DMS53 treated with DMSO at 0.1 percent for 48 hours (cell line): ENCODE data around the gene UBE2D4.
"Not testable (repeated sequence)": the region's sequence is repeated elsewhere in the genome, so short reads cannot be mapped to it uniquely, and the experiment has no call there.

Experiments
- DNase-seq: peaks from one replicate; lab custom pipeline; 2025; ENCODE audit not compliant: unreplicated experiment; lab: John Stamatoyannopoulos, UW

Gene UBE2D4

DNA sequence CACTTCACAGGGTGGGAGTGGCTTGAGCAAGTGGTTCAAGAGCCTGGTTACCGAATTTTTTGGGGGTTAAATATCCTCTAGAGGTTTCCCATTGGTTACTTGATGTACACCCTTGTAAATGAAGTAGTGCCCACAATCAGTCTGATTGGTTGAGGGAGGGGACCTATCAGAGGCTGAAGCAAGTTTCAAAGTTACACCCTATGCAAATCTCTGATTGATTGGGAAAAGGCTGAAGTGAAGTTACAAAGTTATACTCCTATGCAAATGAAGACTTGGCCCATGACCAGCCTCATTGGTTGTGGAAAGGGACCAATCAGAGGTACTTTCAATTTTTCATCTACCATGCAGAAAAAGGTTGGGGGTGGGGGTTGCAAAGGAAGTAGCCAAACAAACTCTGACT is 34.7 kb downstream of the UBE2D4 start:
- DNase-seq, result no peak

DNA sequence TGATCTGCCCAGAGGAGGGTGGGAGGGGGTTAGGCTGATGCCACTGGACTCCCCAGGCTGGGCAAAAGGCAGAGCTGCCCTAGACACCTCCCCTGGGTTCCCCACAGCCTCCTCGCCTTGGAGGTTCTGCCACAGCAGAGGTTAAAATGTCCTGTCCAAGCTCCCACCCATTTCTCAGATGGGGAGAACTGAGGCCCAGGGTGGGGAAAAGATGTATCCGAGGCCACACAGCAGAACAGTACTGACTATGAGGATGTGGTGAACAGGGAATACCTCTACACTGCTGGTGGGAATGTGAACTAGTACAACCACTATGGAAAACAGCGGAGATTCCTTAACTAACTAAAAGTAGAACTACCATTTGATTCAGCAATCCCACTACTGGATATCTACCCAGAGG is 40.2 kb downstream of the UBE2D4 start:
- not testable (repeated sequence) for DNase-seq

DNA sequence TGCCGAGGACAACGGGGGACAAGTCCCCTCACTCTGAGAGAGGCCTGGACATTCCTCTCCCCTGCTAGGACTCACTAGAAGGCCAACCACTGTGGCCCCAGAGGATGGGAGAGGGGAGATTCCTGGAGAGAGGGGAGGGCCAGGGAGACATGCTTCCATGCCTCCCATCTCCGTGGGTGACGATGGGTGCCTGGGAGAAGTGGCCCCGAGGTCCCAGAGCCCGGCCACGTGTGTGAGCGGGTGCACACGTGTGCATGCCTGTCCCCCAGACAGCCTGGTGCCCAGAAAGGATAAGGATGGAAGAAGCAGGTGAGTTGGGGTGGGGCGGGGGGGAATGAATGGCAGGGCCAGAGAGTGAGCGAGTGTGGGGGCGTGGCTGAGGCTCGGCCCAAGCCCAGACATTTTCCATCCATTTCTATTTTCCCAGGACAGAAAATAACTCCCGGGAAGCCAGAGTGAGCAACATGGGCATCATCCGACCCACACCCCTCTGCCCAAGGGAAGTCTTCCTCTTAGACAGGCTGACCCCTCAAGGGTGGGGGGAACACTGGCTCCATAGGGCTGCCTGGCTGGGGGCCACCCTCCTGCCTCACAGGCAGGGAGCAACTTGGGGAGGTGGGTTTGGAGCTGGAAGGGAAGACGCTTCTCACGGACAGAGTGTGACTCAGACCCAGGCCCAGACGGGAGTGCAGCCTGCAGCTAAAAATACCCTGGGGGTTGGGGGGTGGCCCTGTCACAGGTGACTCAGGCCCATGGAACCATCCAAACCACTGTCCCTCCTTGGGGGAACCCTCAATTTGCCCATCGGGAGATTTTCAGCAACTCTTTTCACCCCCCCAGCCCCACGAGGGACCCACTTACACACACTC is 42.2 kb downstream of the UBE2D4 start:
- not testable (repeated sequence) for DNase-seq

DNA sequence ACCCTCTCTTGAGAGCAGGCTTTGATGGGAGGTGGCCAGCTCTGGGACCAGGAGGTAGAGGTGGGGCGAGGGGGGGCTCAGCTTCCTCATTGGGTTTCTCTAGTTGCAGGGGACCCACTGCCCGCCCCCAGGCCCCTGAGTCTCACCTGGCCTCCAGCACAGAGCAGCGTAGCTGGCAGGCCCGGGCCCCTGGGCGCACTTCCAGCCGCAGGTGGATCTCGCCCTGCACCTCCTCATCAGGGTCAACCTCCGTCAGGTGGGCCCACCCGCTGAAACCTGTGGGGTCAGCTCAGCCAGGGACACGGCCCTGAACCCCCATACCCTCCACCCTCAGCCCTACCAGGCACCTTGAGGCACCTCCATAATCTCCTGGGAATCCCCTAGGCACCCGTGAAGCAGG is 43.4 kb downstream of the UBE2D4 start:
- not testable (repeated sequence) for DNase-seq

DNA sequence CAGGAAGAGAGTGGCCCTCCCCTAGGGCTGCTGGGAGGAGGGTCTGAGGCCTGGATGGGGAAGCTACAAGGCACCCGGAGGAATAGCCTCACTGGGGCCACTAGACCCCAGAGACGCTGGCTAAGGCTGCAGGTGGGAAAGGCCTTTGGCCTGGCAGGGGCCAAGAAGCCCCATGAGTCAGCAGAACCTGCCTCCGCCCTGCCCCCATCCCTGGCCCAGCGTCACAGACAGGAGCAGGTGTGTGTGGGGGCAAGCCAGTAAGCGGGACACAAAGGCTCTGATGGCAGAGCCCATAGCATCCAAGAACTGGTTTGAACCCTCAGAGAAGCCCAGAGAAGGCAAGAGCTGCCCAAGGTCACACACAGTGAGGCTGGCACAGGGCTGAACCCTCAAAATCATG is 44.5 kb downstream of the UBE2D4 start:
- not testable (repeated sequence) for DNase-seq

DNA sequence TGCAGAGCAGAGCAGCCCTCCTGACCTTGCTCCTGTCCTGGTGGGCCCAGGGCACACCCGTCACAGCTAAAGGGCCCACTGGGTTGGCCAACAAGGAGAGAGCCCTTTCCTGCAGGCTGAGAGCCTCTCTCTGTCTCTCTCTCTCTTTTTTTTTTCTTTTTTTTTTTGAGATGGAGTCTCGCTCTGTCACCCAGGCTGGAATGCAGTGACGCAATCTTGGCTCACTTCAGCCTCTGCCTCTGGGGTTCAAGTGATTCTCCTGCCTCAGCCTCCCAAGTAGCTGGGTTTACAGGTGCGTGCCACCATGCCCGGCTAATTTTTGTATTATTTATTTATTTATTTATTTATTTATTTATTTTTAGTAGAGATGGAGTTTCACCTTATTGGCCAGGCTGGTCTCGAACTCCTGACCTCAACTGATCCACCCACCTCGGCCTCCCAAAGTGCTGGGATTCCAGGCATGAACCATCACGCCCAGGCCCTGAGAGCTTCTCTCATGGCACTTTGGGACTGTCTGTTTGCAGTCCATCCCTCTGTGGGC is 47.9 kb downstream of the UBE2D4 start:
- not testable (repeated sequence) for DNase-seq

DNA sequence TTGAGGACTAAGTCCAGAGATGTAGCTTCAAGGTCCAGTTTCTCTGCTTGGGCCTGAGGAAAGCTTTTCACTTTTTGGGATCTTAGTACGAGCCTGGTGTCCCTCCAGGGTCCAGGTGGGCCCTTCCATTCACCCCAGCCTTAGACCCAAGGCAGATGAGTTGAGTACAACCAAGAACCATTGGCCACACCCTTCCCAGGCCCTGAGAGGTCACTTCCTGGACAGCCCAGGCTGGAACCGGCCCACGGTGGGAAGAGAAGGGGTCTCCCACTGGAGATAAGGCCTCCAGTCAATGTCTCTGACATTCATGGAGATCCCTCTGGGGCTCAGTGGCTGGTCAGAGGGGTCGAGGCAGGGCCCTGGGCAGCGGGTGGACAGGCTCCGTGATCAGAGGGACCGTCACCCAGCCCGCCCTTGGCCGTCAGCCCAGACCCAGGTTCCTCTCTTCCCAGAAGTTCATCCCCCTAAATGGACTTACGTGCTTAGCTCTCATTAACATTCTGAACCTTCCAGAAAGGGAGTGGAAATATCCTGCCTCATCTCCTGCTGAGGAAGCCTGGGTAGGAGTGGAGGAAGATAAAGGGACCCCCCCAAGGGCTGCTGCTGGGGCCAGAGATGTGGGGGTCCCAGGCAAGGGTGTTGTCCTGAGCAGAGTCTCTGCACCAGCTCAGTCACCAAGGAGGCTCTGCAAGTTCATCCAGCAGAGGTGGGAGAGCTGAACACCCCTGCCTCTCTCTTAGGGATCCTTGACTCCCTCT is 48.7 kb downstream of the UBE2D4 start:
- not testable (repeated sequence) for DNase-seq

DNA sequence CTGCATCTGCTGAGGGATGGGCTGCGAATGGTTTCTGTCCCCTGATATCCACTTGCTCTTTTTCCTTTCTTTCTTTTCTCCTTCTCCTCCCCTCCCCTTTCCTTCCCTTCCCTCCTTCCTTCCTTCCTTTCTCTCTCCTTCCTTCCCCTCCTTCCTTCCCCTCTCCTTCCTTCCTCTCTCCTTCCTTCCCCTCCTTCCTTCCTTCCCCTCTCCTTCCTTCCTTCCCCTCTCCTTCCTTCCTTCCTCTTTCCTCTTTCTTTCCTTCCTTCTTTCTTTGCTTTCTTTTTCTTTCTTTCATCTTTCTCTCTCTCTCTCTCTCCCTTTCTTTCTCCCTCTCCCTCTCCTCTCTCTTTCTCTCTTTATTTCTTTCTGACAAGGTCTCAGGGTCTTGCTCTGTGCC is 51.3 kb downstream of the UBE2D4 start:
- no peak for DNase-seq

DNA sequence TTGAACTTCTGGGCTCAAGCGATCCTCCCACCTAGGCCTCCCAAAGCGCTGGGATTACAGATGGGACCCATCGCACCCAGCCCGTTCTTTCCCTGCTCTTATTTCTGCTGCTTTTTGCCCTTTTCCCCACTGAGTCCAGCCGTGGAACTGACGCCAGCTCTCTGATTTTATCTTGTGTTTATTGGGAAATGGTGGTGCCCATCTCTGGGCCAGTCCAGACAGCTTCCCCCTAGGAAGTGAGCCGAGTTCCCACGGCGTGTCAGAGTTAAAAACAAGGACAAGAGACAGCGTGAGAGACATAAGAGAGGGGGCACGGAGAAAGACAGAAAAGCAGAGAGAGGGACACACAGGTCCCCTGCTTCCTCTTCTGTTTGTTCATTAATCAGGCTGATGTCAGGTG is 51.9 kb downstream of the UBE2D4 start:
- not testable (repeated sequence) for DNase-seq

DNA sequence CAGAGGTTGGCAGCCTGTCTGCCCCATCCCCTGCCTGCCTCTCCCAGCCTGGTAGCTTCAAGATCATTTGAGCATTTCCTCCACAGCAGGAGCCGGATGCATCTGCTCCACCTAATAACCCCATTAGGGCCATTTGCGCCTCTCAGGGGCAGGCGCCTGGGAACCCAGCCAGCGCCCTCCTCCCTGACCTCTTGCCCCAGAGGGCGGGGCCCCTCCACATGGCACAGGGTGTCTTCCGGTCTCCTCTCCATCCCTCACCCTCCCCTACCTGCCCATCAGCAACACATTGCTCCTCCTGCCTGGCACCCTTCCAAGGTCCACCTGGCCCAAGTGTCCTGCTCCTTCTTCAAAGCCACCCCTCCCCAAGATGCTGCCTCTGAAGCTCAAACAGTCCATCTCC is 56.6 kb downstream of the UBE2D4 start:
- not testable (repeated sequence) for DNase-seq

DNA sequence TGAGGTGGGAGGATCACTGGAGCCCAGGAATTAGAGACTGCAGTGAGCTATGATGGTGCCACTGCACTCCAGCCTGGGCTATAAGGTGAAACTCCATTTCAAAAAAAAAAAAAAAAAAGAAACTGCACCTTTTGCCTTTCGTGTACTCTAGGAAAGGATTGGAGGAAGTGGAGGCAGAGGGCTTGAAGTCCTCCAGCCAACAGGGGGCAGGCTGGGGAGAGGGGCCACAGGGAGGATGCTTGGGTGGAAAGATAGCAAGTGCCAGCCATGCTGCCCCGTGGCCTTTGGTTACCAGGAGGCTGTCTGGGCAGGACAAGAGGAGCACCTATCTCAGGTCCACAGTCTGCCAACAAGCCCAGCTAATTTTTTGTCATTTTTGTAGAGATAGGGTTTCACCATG is 57.5 kb downstream of the UBE2D4 start:
- not testable (repeated sequence) for DNase-seq

DNA sequence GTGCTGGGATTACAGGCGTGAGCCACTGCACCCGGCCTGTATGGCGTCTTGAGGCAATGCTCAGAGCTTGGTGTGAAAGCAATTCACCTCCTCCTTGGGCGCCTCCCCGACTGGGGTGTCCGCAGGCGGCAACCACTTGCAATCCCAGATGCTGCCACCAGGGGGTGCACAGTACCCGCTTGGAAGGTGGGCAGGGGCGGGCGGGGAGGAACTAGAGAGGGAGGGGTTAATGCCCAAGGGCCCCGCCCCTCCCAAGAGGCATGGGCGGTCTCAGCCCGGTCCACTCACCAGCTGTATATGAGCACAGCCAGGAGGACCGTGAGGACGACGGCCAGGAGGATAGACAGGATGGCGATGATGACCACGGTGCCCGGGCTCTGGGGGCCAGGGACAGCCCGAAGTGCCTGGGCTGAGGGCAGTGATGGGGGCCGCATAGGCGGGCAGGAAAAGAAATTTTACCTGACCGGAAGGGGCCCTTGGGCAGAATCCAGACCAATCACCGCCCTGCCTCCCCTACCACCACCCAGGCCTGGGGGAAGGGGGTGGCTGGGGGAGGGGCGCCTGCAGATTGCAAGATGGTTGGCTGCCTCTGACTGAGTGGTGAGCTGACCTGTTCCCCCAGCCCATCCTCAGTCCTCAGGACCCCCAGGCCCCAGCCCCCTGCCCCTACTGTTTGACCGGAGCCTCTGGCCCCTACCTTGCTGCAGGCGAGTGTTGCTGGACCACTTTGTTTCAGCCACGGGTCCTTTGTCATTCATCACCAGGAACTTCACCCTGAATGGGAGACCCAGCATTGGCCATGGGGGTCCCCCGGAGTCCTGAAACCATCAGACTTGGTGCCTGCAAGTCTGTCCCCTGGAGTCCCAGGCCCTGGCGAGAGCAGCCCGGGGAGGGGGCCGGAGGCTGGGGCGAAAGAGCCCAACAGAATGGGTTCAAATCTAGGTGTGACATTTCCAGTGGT is 59.9 kb downstream of the UBE2D4 start:
- peak; percentile 28 for DNase-seq

DNA sequence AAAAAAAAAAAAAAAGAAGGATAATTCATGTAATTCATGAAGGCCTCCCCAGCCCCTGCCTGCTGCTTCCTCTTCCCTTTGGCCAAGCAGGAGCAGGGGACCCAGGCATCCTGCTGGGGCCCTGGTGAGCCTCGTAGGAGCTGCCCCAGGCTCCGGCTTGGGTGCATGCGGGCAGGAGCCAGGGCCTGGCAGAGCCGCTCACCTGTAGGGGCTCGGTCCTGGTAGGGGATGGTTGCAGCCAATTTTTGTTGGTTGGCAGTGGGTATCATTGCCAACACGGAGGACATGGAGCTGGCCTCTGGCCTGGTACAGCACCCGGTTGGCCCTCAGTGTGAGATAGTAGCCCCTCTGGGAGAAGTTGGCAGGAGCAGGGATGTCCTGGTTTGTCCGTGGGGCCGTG is 61.2 kb downstream of the UBE2D4 start:
- DNase-seq, result not testable (repeated sequence)

DNA sequence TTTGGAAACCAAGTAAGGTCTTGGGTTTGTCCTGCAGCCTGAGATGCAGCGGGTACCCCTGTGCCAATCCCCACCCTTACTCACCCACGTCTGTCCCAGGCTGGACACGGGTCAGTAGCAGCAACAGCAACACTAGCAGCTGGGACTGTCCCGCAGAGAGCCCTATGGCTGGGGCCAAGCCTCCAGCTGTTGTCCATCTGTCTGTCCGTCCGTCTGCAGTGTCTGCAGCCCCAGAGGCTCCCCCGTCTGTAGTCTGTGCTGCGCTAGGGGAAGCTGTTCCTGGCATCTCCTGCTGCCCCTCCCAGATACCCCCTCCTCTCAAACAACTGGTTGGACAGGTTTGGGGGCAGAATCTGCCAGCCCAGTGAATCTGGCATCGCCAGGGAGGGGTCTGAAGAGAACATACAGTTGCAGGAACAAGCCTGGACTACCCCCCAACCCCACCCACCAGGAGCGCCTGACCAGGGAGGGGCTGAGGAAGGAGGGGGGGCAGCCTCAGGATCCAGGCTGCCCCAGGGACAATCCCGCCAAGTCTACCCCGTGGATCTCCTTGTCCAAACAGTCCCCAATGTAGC is 63.9 kb downstream of the UBE2D4 start:
- DNase-seq, result not testable (repeated sequence)

DNA sequence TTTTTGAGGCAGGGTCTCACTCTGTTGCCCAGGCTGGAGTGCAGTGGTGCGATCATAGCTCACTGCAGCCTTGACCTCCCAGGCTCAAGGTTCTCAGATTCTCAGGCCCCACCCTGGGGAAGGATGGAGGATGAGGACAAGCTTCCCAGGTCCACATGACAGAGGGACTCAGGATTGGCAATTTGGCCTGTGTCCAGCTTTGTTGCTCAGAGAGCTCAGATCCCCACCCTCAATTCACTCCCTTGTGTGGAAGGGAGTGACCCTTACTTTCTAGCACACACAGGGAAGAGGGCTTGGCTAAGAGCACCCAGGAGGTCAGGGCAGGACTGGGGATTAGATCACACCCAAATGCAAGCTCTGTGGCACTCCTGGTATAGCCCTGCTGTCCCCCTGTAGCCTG is 64.6 kb downstream of the UBE2D4 start:
- DNase-seq, result not testable (repeated sequence)

DNA sequence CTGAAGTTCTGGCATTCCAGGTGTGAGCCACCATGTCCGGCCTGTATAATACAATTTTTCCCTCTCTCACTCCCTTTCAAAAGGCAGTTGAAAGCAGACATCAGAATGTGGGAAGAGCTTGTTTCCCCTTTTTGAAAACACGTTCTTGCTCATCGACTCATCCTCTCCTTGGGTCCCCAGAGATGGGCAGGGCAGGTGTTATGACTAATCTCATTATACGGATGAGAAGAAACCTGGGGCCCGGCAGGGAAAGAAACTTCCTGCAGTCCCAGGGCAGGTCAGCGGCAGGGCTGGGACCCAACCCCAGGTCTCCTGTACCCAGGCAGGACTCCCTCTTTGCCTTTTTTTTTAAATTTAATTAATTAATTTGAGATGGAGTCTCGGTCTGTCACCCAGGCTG is 66.7 kb downstream of the UBE2D4 start:
- not testable (repeated sequence) for DNase-seq

DNA sequence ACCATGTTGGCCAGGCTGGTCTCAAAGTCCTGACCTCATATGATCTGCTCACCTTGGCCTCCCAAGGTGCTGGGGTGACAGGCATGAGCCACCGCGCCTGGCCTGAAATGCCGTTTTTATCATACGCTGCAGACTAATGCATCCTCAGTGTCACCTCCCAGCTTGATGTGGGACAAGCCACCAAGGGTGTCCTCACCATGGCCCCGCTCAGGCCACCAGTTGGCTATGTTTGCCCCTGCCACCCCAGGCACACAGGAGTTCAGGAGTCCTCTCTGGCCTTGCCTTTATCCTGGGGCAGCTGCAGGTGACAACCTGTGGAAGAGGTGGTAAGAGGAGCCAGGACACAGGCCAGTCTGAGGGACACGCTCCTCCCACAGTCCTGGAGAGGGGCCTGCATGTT is 68.4 kb downstream of the UBE2D4 start:
- DNase-seq, result not testable (repeated sequence)

DNA sequence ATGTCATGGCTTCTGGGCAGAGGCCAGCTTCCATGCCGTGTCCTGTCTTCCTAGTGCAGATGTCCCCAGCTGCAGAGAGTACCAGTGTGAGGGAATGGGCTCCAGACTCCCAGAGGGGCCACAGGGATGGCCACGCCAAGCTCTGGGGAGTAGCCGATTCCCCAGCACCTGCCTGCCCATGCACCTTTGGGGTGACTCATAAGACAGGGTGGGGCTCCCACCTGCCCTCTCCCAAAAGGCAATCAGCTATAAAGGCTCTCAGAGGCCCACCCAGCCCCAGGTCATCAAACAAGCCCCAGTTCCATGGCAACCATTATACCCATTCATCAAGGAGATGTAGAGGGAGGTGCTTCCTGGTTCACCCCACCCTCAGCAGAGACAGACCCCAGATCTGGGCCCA is 71.3 kb downstream of the UBE2D4 start, which contains the start of gene SPDYE1:
Gene SPDYE1, plus strand, starts transcription at position 366 of the 400 bp plus-strand sequence. CDS start 2,053 bp downstream, outside the sequence.
- DNase-seq, result not testable (repeated sequence)
